ENCODE results near the gene AK8. TPM values are rescaled to one million over a fixed set of nuclear protein-coding genes. Genes with fewer than 3 reads are reported as not detected.

Gene AK8
- total and polyA plus RNA-seq, 7 donors, result 0.10 TPM; not detected in 6

GRCh38 chr9:132783006-132783405 is 95.1 kb downstream of the AK8 start:
- TF ChIP-seq CTCF (IDR thresholded peaks at IDR 0.05), result no peak
- no peaks in the 10 kb centered on the region for H3K9me3 ChIP-seq
- DNase-seq, result no peak
- H3K27me3 ChIP-seq (ENCODE audit: insufficient read depth in 3 of 3, low read length in 2 of 3), result peaks cover 0 to 34% (median 3%) of the 10 kb centered on the region in 3 donors
- H3K36me3 ChIP-seq (ENCODE audit: insufficient read depth in 1 of 2, low read depth in 1 of 2), result no peaks in the 10 kb centered on the region
- intact Hi-C loops (cut with DNase I), result no loop called here
- H3K4me3 ChIP-seq, result no peak overlapping the region
- ATAC-seq, result no peak
- no peak overlapping the region for H3K27ac ChIP-seq
- WGBS, 3 donors, result 51 to 79% (median 72%) methylated on average over 4 of the region's 4 CpGs
- H3K4me1 ChIP-seq, result no peaks in the 10 kb centered on the region

GRCh38 chr9:132782037-132782436 is 96.0 kb downstream of the AK8 start:
- no peak overlapping the region for H3K4me3 ChIP-seq
- H3K9me3 ChIP-seq, result no peaks in the 10 kb centered on the region
- H3K36me3 ChIP-seq (ENCODE audit: insufficient read depth in 1 of 2, low read depth in 1 of 2), result no peaks in the 10 kb centered on the region
- no peak for TF ChIP-seq CTCF (IDR thresholded peaks at IDR 0.05)
- H3K27ac ChIP-seq, result no peak overlapping the region
- ATAC-seq, result no peak
- WGBS, 3 donors, result 43 to 54% (median 51%) methylated on average over 9 of the region's 9 CpGs
- intact Hi-C loops (cut with DNase I), result no loop called here
- DNase-seq, result no peak
- H3K4me1 ChIP-seq, result no peaks in the 10 kb centered on the region
- H3K27me3 ChIP-seq (ENCODE audit: insufficient read depth in 3 of 3, low read length in 2 of 3), result peaks cover 0 to 34% (median 3%) of the 10 kb centered on the region in 3 donors

GRCh38 chr9:132780230-132781007 is 97.7 kb downstream of the AK8 start:
- no peak overlapping the region for H3K27ac ChIP-seq
- DNase-seq (no peak), ATAC-seq (no peak)
- 46 to 57% (median 50%) methylated on average over 8 of the region's 8 CpGs for WGBS, 3 donors
- no peaks in the 10 kb centered on the region for H3K36me3 ChIP-seq (ENCODE audit: insufficient read depth in 1 of 2, low read depth in 1 of 2)
- peaks cover 0 to 31% (median 3%) of the 10 kb centered on the region in 3 donors for H3K27me3 ChIP-seq (ENCODE audit: insufficient read depth in 3 of 3, low read length in 2 of 3)
- no peak for TF ChIP-seq CTCF (IDR thresholded peaks at IDR 0.05)
- no peak overlapping the region for H3K4me3 ChIP-seq
- intact Hi-C loops (cut with DNase I), result no loop called here
- no peaks in the 10 kb centered on the region for H3K9me3 ChIP-seq
- no peaks in the 10 kb centered on the region for H3K4me1 ChIP-seq

GRCh38 chr9:132776891-132777290 is 101.2 kb downstream of the AK8 start:
- ATAC-seq (no peak), DNase-seq (no peak)
- Histone ChIP-seq H3K4me1 (no peaks in the 10 kb centered on the region), H3K27ac (no peak overlapping the region), H3K36me3 (ENCODE audit: insufficient read depth in 1 of 2, low read depth in 1 of 2) (no peaks in the 10 kb centered on the region), H3K4me3 (no peak overlapping the region), H3K27me3 (ENCODE audit: insufficient read depth in 3 of 3, low read length in 2 of 3) (peaks cover 0 to 28% (median 6%) of the 10 kb centered on the region in 3 donors), H3K9me3 (no peaks in the 10 kb centered on the region)
- no peak for TF ChIP-seq CTCF (IDR thresholded peaks at IDR 0.05)
- 82 to 88% (median 85%) methylated on average over 6 of the region's 6 CpGs for WGBS, 3 donors
- intact Hi-C loops (cut with DNase I), result no loop called here
